GM10266 (cell line): ENCODE measurements around the gene MED25.

Source experiments
- DNase-seq: peaks from one replicate; pipeline ENCODE4 v3.0.0; 2012; ENCODE audit errors: extremely low spot score
- CTCF ChIP-seq: IDR thresholded peaks from 2 replicates; pipeline ENCODE4 v1.5.1; 2012; ENCODE audit warnings: mild to moderate bottlenecking, low read depth; ENCODE audit not compliant: control insufficient read depth, insufficient read depth; ENCODE audit errors: missing control alignments

The MED25 gene

GRCh38 chr19:49863254-49863934, 45.3 kb downstream of the MED25 start:
- TF ChIP-seq CTCF, result no peak
- no peak for DNase-seq

GRCh38 chr19:49863935-49864320, 45.8 kb downstream of the MED25 start:
- DNase-seq, result no peak
- TF ChIP-seq CTCF, result no peak

- TF ChIP-seq CTCF, result no peak
- DNase-seq, result no peak
Observed at GRCh38 chr19:49864890-49865289, 46.8 kb downstream of the MED25 start.

DNA sequence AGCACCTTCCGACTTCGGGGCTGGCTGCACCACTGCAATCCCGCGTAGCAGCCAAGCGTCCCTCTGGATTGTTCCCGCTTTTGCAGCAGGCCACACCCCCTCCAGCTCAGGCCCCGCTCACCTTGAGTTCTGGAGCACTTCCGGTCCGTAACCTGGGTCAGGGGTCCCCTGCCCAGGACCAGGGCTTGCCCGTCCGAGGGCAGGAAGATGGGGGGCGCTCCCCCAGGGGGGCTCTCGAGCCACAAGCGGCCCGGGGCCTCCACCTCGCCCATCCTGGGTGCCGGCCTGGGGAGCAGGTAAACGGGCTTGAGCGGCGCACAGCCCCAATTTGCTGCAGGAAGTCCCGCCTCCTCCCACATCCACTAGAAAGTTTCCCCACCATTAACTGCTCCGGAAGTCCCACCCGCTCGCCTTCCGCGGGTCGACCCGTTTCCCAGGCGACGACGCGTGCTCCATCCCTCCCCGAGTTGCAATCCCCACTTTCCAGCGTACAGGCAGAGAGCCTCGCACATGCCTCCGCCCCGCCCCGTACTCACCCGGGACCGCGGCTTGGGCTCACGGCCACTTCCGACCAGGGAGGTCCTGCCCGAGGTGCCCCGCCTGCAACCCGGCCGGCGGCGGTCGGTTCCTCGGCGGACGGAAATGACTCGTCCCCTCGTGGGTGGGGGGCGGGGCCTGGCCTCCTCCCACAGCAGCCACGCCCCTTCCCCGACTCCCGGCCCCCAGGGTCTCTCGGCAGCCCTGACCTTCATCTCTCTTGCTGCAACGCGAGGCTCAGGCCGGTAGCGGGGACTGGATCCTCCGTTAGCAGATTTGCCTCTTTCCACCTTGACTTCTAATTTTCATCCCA, 49.1 kb downstream of the MED25 start, which contains the start of gene PNKP:
Gene PNKP (minus strand): TSS at position 644 of the 850 bp plus-strand sequence. CDS start 372 bp downstream, at position 272.
- peak; percentile 96 for DNase-seq
- TF ChIP-seq CTCF, result no peak

DNA sequence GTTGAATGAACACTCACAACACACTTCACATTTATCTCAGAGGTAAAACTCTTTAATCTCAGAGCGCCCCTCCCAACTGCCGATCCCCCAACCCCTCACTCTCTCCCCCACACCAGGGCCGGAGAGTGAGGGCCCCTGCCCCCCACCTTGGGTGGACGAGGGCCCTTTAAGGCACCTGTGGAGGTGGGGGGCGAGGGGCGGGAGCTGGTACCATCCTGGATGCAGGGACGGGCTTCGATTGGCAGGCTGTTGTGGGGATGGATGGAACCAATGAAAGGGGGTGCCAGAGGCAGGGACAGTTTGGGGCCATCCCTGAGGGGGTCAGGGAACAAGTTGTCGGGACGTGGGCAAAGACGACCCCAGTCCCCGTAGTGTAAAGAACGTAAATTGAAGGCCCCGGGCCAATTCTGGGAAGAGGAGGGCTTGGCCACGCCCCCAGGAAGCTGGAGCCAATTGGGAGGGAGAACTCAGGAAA, 51.0 kb downstream of the MED25 start:
- TF ChIP-seq CTCF, result no peak

GRCh38 chr19:49869484-49870308, 51.6 kb downstream of the MED25 start:
- DNase-seq, result peak; percentile 93
- TF ChIP-seq CTCF, result no peak

More for the DNA sequence above, 51.0 kb downstream of the MED25 start:
- DNase-seq, result no peak
